ENCODE data around the gene DBNDD1. TPM values are rescaled to one million over a fixed set of nuclear protein-coding genes. Genes with fewer than 3 reads are reported as not detected.
A peak's percentile ranks its signal among the peaks of the same experiment; 100 is the strongest.

DBNDD1 gene
- total and polyA plus RNA-seq, 2 experiments from 2014 or later, result 63.3 to 90.8 TPM

- Histone ChIP-seq H2AFZ (no peak overlapping the region), H3K27ac (ENCODE audit: low read depth) (no peak overlapping the region), H3K4me3 (no peak overlapping the region), H3F3A (replicated peaks; ENCODE audit: low read depth) (0 out of 2 replicates have a peak, but pooled peaks cover 6% of the 10 kb centered on the region), H3K4me1 (ENCODE audit: insufficient read depth) (no peaks in the 10 kb centered on the region), H3K4me2 (no peak overlapping the region), H3K36me3 (ENCODE audit: insufficient read depth) (no peaks in the 10 kb centered on the region), H3K27me3 (ENCODE audit: insufficient read depth) (no peaks in the 10 kb centered on the region), H3K79me2 (replicated peaks; ENCODE audit: insufficient read depth) (no peaks in the 10 kb centered on the region), H4K20me1 (replicated peaks; ENCODE audit: insufficient read depth) (no peaks in the 10 kb centered on the region), H3K9me2 (ENCODE audit: insufficient read depth) (no peaks in the 10 kb centered on the region)
- H3K27me3 Mint-ChIP-seq (ENCODE audit: insufficient read depth, low read depth, poor library complexity), result peaks cover 16% of the 10 kb centered on the region
- H3K9me3 Mint-ChIP-seq, result no peaks in the 10 kb centered on the region; the same call in 2 of the 3 replicates
- ATAC-seq (no peak), DNase-seq (ENCODE audit: low spot score) (no peak)
- no peaks in the 10 kb centered on the region; the same call in 2 of the 3 replicates for H3K4me1 Mint-ChIP-seq
- H3K4me3 Mint-ChIP-seq, result no peak overlapping the region; the same call in 2 of the 3 replicates
- TF ChIP-seq ZNF114 (CRISPR knock-in tag; IDR thresholded peaks at IDR 0.05) (no peak), ETS1 (IDR thresholded peaks at IDR 0.05) (no peak), CTCF (conservative IDR thresholded peaks at IDR 0.05; ENCODE audit: low read depth in 2 of 2) (no peak), EZH2 (IDR thresholded peaks at IDR 0.05; ENCODE audit: low read depth, unreplicated experiment) (no peak), POLR2AphosphoS5 (IDR thresholded peaks at IDR 0.05; ENCODE audit: low read depth) (no peak), JUNB (IDR thresholded peaks at IDR 0.05; ENCODE audit: unreplicated experiment) (no peak), NANOG (IDR thresholded peaks at IDR 0.05; ENCODE audit: borderline replicate concordance) (no peak), REST (IDR thresholded peaks at IDR 0.05; ENCODE audit: unreplicated experiment) (no peak), CREB1 (CRISPR knock-in tag; IDR thresholded peaks at IDR 0.05; ENCODE audit: low read depth) (no peak), STAT1 (IDR thresholded peaks at IDR 0.05; ENCODE audit: unreplicated experiment) (no peak), ZNF331 (CRISPR knock-in tag; IDR thresholded peaks at IDR 0.05; ENCODE audit: low read depth) (no peak)
- TF ChIP-seq, protein P1, sequence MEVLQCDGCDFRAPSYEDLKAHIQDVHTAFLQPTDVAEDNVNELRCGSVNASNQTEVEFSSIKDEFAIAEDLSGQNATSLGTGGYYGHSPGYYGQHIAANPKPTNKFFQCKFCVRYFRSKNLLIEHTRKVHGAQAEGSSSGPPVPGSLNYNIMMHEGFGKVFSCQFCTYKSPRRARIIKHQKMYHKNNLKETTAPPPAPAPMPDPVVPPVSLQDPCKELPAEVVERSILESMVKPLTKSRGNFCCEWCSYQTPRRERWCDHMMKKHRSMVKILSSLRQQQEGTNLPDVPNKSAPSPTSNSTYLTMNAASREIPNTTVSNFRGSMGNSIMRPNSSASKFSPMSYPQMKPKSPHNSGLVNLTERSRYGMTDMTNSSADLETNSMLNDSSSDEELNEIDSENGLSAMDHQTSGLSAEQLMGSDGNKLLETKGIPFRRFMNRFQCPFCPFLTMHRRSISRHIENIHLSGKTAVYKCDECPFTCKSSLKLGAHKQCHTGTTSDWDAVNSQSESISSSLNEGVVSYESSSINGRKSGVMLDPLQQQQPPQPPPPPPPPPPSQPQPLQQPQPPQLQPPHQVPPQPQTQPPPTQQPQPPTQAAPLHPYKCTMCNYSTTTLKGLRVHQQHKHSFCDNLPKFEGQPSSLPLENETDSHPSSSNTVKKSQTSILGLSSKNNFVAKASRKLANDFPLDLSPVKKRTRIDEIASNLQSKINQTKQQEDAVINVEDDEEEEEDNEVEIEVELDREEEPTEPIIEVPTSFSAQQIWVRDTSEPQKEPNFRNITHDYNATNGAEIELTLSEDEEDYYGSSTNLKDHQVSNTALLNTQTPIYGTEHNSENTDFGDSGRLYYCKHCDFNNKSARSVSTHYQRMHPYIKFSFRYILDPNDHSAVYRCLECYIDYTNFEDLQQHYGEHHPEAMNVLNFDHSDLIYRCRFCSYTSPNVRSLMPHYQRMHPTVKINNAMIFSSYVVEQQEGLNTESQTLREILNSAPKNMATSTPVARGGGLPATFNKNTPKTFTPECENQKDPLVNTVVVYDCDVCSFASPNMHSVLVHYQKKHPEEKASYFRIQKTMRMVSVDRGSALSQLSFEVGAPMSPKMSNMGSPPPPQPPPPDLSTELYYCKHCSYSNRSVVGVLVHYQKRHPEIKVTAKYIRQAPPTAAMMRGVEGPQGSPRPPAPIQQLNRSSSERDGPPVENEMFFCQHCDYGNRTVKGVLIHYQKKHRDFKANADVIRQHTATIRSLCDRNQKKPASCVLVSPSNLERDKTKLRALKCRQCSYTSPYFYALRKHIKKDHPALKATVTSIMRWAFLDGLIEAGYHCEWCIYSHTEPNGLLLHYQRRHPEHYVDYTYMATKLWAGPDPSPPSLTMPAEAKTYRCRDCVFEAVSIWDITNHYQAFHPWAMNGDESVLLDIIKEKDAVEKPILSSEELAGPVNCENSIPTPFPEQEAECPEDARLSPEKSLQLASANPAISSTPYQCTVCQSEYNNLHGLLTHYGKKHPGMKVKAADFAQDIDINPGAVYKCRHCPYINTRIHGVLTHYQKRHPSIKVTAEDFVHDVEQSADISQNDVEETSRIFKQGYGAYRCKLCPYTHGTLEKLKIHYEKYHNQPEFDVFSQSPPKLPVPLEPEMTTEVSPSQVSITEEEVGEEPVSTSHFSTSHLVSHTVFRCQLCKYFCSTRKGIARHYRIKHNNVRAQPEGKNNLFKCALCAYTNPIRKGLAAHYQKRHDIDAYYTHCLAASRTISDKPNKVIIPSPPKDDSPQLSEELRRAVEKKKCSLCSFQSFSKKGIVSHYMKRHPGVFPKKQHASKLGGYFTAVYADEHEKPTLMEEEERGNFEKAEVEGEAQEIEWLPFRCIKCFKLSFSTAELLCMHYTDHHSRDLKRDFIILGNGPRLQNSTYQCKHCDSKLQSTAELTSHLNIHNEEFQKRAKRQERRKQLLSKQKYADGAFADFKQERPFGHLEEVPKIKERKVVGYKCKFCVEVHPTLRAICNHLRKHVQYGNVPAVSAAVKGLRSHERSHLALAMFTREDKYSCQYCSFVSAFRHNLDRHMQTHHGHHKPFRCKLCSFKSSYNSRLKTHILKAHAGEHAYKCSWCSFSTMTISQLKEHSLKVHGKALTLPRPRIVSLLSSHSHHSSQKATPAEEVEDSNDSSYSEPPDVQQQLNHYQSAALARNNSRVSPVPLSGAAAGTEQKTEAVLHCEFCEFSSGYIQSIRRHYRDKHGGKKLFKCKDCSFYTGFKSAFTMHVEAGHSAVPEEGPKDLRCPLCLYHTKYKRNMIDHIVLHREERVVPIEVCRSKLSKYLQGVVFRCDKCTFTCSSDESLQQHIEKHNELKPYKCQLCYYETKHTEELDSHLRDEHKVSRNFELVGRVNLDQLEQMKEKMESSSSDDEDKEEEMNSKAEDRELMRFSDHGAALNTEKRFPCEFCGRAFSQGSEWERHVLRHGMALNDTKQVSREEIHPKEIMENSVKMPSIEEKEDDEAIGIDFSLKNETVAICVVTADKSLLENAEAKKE (CRISPR knock-in tag; IDR thresholded peaks at IDR 0.05), result no peak
- peaks cover 5% of the 10 kb centered on the region; the same call in 2 of the 3 replicates for H3K36me3 Mint-ChIP-seq (ENCODE audit: low read depth)
- peak overlapping the region; percentile 89; the same call in 1 of the 2 replicates for H3K27ac Mint-ChIP-seq
These were observed 14.7 kb downstream of the DBNDD1 start for GRCh38 chr16:90004577-90004976.
